HG03457 (cell line): ENCODE results near the gene CADM4.

Source experiments
- ATAC-seq: cut with Tn5 transposase; IDR thresholded peaks from one replicate; pipeline ENCODE4 v1.9.1; 2021; ENCODE audit warnings: moderate number of reproducible peaks; ENCODE audit not compliant: unreplicated experiment

The CADM4 gene

DNA sequence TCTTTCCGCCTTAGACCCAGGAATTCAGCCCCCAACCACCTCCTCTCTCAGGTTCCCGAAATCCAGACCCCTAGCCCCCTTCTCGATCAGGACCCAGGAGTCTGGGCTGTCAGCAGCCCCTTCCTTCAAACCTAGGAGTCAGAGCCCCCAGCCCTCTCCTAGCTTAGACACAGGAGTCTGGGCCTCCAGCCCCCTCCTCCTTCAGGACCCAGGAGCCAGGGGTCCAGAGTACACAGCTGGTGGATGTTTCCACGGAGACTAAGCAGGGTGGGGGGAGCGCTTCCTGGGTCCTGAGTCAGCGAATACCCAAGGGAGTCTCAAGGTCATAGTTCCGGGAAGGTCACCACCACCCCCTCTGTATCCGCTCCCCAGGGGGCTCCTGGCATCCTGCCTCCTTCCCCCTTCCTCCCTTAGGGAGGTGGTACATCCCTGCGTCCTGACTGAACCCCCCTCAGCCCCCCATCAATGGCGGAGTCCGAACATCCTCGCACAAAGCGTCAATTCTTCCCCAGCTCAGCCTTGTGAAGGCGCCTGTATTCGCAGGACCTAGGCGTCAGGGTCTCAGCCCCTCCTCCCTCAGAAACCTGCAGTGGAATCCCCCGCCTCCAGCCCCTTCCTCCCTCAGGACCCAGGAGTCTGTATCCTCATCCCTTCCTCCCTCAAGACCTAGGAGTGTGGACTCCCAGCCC, 4.6 kb downstream of the CADM4 start:
- ATAC-seq, result no peak

DNA sequence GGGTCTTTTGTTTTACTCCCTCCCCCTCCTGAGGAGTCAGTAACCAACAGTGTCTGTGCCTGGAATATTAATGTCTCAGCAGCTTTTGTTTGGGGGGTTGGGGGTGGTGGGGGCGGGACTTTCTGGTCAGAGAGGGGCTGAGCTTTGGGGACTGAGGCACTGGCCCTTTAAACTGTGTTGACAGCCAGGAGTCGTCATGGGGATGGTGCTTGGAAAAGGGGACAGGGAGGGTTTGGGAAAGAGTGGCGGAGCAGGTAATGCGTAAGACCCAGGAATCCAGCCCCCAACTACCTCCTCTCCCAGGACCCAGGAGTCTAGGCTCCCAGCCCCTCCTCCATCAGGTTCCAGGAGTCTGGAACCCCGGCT, 5.2 kb downstream of the CADM4 start:
- ATAC-seq, result no peak

DNA sequence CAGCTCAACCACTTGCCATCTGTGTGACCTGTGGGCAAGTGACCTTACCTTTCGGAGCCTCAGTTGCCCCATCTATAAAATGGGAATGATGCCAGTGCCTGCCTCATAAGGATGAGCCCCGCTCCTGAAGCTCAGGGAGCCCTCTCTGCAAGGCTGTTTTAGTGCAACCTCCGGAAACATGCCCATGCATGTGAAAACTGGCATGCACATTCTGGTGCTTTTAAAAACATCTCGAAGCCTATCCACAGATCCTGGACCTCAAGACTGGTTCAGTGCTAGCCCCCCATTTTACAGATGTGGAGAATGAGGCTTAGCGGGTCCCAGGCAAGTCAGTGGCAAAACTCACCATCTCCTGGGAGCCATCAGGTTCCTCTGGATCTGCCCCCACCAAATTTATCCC, 5.6 kb downstream of the CADM4 start:
- ATAC-seq, result no peak

DNA sequence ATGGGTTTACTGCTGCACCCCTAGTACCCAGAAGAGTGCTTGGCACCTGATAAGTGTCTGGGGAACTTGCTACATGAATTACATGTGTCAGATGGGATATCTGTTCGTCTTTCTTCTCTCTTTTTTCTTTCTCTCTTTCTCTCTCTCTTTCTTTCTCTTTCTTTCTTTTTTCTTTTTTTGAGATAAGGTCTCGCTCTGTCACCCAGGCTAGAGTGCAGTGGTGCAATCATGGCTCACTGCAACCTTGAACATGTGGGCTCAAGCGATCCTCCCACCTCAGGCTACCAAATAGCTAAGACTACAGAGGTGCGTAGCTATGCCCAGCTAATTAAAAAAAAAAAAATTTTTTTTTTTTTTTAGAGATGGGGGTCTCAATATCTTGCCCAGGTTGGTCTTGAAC, 6.1 kb downstream of the CADM4 start:
- ATAC-seq, result no peak

DNA sequence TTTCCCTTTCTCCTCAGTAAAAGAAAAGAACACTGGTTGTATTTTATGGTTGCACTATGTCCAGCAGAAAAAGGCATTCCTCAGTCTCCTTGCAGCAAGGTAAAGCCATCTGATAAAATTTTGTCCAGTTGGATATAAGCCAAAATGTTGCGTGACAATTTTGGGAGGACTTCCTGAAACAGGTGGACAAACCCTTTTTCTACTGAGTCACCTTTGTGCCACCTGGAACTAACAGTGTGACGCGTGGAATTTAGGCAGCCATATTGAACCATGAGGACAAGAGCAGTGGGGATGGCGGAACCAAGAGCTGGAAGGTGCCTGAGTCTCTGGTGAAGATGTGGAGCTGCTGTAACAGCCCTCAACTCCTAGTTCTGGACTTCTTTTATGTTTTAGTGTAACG, 8.2 kb downstream of the CADM4 start:
- ATAC-seq, result no peak

DNA sequence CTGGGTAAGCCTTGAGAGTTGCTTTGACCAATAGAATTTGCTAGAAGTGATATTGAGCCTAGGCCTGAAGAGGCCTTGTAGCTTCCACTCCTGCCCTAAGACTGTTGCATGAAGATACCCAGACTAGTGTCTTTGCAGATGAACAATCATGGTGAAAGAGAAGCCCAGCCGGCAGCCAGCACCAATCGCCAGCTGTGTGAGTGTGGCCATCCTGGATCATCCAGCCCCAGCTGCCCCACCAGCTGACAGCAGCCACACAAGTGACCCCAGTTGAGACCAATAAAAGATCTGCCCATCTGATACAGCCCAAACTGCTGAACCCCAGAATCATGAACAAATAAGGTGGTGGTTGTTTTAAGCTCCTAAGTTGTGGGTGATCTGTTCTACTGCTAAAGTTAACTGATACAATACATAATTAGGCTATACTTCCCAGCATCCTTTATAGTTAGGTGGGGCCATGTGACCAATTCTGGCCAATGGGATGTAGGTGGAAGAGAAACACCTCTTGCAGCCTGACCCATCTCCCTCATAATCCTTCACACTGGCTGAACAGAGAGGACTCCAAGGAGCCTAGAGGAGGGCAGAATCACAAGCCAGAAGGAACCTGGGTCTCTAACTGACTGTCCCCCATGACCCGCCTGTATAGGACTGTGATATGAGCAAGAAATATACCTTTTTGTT, 10.9 kb downstream of the CADM4 start:
- no peak for ATAC-seq

DNA sequence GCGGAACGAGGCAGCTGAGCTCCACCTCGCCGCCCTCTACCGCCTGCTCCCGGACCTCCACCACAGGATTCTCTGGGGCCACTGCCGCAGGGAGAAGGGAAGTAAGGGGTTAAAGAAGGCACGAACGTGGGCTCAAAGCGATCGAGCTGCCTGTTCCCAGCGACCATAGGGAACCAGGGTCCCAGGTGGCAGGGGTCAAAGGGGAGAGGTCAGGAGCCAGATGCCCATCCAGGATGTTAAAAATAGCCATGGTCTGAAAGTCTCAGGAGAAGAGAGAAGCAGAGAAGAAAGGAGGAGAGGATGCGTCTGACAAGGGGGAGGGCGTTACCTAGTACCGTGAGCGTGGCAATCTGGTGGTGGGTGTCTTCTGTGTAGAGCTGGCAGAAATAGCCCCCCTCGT, 12.8 kb downstream of the CADM4 start:
- ATAC-seq, result no peak

DNA sequence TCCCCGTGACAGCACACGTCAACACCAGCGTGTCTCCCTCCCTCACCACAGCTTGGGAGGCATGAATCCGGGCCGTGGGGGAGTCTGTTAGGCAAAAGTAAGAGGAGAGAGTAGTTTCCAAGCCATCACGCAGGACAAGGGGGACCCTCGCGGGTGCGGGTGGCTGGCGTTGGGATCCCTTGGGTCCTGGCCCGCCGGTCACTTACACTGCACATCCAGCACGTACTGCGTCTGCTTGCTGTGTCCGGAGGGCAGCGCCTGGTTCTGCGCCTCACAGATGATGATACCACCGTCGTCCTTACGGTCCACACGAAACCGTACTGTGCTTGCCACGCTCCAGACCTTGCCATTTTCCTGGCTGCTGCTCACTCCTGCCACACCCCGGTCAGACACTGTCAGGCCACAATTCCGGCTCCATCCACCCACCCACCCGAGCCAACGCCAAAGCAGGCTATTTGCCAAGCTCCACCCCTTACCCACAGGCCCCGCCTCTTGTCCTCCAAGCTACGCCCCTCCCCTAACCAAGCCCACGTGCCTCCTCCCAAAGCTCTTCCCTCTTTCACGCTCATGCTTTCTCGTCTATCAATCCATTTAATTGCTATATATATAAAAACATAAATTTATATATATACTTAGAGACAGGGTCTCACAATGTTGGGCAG, 13.6 kb downstream of the CADM4 start:
- no peak for ATAC-seq

DNA sequence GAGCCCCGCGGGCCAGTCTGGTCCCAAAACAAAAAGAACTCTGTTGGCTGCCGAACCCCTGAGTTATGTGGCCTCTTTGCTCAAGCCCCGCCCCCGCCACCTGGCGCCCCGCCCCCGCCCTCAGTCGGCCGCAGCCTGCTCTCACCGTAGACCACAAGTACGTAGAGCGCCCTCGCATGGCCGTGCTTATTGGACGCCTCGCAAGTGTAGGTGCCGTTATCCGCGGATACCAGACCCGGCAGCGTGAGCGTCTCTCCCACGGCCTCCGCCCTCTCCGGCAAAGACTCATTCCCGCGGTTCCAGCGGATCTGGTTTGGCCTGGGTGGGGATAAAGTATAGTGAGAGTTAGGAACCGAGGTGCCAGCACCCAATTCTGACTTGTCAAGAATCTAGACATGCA, 14.7 kb downstream of the CADM4 start:
- ATAC-seq, result no peak

DNA sequence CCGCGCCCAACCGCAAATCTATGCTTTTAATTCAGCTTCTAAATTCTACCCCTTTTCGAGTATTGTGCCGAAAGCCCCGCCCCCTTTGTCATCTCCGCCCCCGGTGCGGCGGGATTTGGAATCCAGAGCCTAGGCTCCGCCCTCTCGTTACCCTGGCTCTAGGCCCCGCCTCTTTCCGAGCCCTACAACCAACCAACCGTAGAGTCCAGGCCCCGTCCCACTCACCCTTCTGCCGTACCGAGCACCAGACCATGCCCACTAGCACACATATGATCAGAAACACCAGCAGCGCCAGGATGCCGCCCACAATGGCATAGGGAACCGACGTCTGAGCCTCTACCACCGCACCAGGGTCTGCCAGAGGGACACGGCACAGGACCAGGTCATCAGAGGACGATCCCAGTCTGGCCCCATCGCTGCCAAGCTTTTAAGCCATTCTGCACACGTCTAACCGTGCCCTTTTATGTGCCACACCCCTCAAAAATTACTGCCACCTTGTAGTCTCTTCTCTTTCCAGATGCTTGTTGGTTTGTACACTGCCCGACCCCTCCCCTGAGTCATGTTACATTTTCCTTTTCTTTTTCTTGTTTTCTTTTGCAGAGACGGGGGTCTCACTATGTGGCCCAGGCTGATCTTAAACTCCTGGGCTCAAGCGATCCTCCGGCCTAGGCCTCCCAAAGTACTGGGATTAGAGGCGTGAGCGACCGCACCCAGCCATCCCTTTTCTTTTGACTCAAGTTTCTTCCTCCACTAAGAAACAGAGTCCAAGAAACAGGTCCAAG, 15.6 kb downstream of the CADM4 start:
- no peak for ATAC-seq

DNA sequence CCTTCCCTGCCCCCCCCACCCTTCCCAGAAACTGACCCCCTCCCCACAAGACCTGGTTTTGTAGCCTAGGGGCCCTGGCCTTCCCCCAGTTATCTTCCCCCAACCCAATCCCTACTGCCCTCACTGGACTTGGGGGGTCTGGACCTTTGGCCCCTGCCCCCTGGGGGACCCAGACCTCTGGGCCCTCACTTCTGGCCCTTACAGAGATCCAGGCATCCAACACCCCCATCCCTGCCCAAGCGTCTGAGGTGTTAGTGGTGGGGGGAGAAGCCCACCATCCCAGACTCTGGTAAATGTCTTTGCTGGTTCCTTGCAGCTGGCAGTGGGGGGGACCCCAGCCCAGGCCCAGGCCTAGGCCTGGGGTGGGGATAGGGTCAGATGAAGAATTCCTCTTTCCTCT, 16.7 kb downstream of the CADM4 start:
- no peak for ATAC-seq

DNA sequence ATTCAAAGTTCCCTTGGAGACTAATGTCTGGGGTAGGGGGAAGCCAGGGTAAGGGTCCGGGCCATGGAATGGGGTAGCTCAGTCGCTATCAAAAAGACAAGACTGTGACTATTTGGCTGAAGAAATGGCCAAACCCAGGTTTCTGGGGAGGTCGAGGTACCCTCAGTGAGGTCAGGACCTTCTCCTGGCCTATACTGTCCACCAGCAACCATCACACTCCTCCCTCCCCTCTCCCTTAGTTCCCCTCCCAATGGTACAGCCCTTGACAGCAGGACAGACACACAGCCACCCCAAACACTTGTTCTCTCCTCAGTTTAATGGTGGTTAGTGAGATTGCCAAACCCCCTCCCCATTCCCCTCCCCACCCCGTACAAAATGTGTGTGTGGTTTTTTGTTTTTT, 17.6 kb downstream of the CADM4 start:
- ATAC-seq, result no peak

DNA sequence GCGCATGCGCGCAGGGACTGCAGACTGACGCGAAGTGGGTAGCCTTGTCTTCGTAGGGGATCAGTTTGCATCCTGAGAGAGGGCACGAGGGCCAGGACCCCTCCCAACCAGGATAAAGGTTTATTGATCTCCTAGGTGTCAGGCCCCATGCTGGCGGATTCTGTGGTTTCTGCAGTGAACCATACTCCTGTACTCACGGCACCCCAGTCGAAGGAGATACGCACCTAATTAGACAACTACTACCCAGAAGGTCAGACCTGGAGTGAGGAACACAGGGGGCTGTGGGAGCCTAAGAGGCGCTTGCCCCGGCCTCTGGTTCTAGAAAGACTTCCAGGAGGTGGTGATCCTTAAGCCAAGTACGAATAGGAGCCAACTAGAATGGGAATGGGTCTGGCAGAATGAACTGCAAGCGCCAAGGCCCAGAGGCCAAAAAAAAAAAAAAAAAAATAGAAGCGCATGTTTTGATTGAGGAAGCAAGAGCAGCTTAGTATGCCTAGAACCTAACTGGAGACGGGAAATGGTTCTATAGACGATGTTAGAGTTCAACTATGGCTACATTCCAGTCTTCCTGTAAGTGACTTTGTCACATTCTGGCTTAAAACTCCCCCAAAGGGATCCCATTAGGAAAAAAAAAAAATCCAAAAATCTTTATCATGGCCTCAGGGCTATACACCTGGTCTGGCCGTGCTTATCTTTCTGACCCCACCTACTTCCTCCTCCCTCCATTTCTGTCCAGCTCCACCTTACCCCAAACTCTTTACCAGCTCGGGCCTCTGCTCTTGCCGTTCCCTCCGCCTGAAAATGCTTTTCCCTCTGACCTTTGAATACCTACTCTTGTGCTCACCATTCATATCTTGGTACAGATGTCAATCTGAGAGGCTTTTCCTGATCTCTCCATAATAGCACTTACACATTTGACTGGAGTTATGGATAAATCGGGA, 19.3 kb downstream of the CADM4 start:
- no peak for ATAC-seq

DNA sequence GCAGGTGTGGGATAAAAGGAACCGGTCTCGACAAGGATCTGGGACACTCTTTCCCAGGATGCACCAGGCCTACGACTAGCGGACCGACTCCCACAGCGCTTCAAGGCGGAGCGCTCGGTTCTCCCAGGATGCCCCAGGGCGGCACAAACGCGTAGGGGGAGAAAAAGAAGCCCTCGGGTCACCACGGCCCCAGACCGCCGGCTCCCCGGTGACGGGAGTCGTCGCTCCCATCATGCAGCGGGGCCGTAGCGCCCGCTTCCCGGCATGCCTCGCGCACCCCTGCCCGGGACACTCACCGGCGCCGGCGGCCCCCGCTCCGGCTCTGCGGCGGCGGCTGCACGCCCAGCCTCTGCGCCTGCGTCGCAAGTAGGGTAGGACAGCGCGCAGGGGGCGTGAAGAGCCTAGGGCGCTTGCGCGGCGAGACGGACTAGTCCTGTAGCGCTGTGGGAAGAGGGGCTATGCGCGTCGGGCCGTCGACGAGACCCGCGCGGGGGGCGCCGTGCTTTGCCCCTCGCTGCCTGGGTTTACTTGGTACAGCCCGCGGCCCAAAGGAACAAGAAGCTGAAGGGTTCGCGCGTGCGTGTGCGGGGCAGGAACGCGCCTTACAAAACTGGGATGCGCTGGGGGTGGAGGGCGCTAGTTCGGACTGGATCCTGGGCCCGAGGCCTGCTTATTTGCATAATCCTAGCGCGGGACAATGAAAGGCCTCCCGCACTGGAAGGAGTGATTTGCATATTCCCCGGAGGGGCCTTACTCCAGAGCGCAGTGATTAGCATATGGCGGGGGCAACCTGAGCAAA, 20.2 kb downstream of the CADM4 start, which contains the start of gene ZNF428:
Gene ZNF428, minus strand, starts transcription at position 368 of the 799 bp plus-strand sequence. CDS start 5,325 bp downstream, outside the sequence.
- peak; percentile 59 for ATAC-seq

DNA sequence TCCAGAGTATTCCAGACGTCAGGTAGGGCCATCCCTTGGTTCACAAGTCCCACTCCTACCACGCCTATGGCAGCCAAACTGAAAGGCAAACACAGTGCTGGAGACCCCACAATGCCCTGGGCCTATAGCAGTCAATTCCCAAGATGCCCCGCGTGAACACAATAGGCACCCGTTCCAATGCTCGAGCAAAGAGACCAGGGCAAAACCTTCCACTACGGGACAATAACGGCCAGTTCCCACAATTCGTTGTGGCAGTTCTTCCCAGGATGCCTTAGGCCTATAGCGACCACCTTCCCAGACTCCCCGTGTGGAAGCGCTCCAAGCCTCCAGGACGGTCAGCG, 20.8 kb downstream of the CADM4 start:
- no peak for ATAC-seq

DNA sequence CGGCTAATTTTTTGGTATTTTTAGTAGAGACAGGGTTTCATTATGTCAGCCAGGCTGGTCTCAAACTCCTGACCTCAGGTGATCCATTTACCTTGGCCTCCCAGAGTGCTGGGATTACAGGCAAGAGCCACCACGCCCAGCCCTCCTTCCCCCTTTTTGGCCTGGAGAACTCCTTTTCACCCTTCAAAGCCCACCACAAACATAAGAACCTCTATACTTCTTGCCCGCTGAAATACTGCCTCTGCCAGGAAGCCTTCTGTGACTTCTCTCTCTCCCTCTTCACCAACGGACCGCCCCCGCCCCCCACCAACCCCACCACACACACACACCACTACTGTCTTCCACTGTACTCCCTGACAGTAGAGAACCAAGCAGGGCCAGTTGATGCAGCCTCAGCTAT, 22.7 kb downstream of the CADM4 start:
- ATAC-seq, result no peak

DNA sequence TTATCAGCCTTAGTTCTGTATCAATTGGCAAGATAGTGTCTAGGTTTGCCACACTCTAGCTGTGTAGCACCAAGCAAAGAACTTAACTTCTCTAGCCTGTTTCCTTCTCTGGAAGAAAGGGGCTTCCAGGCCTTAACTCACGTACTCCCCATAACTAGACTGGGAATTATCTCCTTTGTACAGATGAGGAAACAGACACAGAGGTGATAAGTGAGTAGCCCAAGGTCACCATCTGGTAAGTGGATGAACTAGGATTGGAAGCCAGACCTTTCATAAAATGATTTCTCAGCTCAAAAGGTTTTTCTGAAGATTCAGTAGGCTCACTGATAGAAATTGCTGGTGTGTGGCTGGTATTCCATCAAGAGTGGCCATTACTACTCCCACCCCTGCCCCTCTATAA, 23.3 kb downstream of the CADM4 start:
- ATAC-seq, result no peak

DNA sequence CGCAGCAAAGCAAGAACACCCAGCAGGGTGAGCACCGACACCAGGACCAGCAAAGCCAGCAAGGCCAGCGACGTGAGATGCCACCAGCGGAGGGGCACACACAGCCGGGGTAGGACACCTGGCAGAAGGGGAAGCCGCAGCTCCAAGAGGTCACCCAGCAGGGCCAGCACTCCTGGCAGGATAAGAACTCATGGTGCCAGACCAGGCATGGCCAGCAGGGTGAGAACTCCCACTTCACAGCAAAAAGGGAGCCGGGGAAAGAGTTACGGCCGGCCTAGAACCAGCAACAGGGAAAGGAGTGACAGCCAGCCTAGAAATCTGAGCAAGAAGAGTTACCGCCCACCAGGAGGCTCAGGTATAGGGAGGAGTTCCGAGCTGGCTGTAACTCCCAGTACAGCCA, 27.3 kb downstream of the CADM4 start:
- ATAC-seq, result no peak

DNA sequence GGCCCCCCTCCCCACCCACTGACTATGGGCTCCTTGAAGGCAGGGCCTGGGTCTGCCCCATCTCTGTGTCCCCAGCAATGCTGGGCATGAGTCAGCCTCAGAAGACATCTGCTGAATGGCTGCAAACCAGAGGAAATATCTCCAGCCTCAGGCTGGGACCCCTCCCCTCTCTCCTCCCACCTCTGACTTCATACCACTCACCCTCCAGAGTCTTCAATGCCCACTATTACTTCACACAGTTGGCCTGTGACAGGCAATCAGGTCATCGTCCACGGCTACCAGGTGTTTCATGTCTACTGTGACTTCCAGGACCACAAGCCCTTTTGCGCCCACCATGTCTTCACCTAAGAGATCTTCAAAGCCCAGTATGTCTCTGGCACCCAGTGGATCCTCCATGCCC, 27.9 kb downstream of the CADM4 start, which contains the start of gene SRRM5:
Gene SRRM5, plus strand, starts transcription at position 301 of the 400 bp plus-strand sequence. Its CDS starts 34 bp downstream, at position 335.
- no peak for ATAC-seq

DNA sequence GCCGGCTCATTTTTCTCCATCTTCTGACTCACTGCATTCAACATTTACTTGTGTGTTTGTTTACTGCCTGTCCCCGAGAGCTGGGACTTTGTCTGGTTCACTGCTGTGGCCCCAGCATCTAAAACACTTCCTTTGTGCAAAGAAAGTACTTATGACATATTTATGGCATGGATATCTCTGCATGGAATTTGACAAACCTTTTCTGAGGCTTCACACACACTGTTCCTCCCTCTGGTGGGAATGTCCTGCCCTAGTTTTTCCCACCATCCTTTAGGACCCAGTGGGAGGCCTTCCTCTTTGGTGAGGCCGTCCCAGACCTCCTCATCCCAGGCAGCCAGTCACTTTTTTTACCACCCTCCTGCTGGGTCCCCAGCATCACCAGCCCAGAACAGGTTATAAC, 29.2 kb downstream of the CADM4 start:
- no peak for ATAC-seq
